Measurements from ENCODE around the gene ERC1.

- TF ChIP-seq CTCF (IDR thresholded peaks at IDR 0.05; ENCODE audit: poor library complexity): no peak
- no peak for TF ChIP-seq EZH2 (IDR thresholded peaks at IDR 0.05; ENCODE audit: borderline replicate concordance)
- no peak for TF ChIP-seq EZH2phosphoT487 (IDR thresholded peaks at IDR 0.05; ENCODE audit: low read depth, severe bottlenecking, unreplicated experiment)
Measured at GRCh38 chr12:1291601-1292332, 300.7 kb downstream of the ERC1 start.

Data from hepatocyte (in vitro differentiated cells).